HEK293 (cell line): ENCODE measurements around the gene AAK1.

Source experiments
- CTCF ChIA-PET: fragments of 350-600 bp; formaldehyde crosslinking; extraction: SDS; loops from one replicate; lab custom pipeline; 2021; ENCODE audit warnings: antibody characterized with exemption; lab: Yijun Ruan, JAX
- POLR2A ChIA-PET: fragments of 300-600 bp; formaldehyde crosslinking; extraction: SDS; loops from one replicate; lab custom pipeline; 2020; ENCODE audit warnings: antibody characterized with exemption, inconsistent platforms; lab: Yijun Ruan, JAX
- H3K27ac ChIP-seq: fragments of 200-500 bp; sonication (Bioruptor generic); 2 replicates; pipeline ENCODE4 v1.5.1; 2014; ENCODE audit warnings: low read depth, low read length, control low read depth, inconsistent platforms; ENCODE audit errors: extremely low read depth
- H3K36me3 ChIP-seq, 2 experiments: fragments of 200-500 bp in 1 of 2; sonication (Bioruptor generic) in 1 of 2; 1 replicate in 1 of 2; 2 replicates in 1 of 2; pipeline ENCODE4 v1.5.1; 2014 to 2017; ENCODE audit warnings: inconsistent platforms in 2 of 2, low read length in 2 of 2; ENCODE audit not compliant: control insufficient read depth in 2 of 2, insufficient read depth in 1 of 2
- H3K4me1 ChIP-seq: fragments of 200-500 bp; sonication (Bioruptor generic); 2 replicates; pipeline ENCODE4 v1.5.1; 2014; ENCODE audit warnings: mild to moderate bottlenecking, low read length, inconsistent platforms; ENCODE audit not compliant: control insufficient read depth, insufficient read depth
- H3K4me3 ChIP-seq: 2 replicates; pipeline ENCODE4 v1.5.1; 2011; ENCODE audit warnings: low read depth, mild to moderate bottlenecking, control low read depth, low read length, moderate library complexity
- H3K9me3 ChIP-seq: fragments of 200-500 bp; sonication (Bioruptor generic); 2 replicates; pipeline ENCODE4 v1.5.1; 2014; ENCODE audit warnings: low read depth, low read length, inconsistent platforms; ENCODE audit not compliant: control insufficient read depth, insufficient read depth
- ATF2 ChIP-seq: fragments of 450-650 bp; formaldehyde crosslinking; IDR thresholded peaks from 2 replicates; pipeline ENCODE4 v1.5.1; 2016; ENCODE audit warnings: missing biosample characterization, missing genetic modification characterization, low read depth
- BCL11A ChIP-seq: fragments of 450-650 bp; formaldehyde crosslinking; IDR thresholded peaks from 2 replicates; pipeline ENCODE4 v1.5.1; 2016; ENCODE audit warnings: low read depth, missing biosample characterization, missing genetic modification characterization
- EGR2 ChIP-seq: fragments of 450-650 bp; formaldehyde crosslinking; IDR thresholded peaks from 2 replicates; pipeline ENCODE4 v1.5.1; 2016; ENCODE audit warnings: low read depth, missing biosample characterization, missing genetic modification characterization
- FEZF1 ChIP-seq: fragments of 450-650 bp; formaldehyde crosslinking; IDR thresholded peaks from 2 replicates; pipeline ENCODE4 v1.5.1; 2016; ENCODE audit warnings: missing biosample characterization, missing genetic modification characterization
- KLF1 ChIP-seq: fragments of 450-650 bp; formaldehyde crosslinking; IDR thresholded peaks from 2 replicates; pipeline ENCODE4 v1.5.1; 2016; ENCODE audit warnings: missing biosample characterization, missing genetic modification characterization
- OSR2 ChIP-seq: fragments of 450-650 bp; formaldehyde crosslinking; IDR thresholded peaks from 2 replicates; pipeline ENCODE4 v1.5.1; 2016; ENCODE audit warnings: missing biosample characterization, missing genetic modification characterization
- RBAK ChIP-seq: fragments of 450-650 bp; formaldehyde crosslinking; IDR thresholded peaks from 2 replicates; pipeline ENCODE4 v1.5.1; 2016; ENCODE audit warnings: missing biosample characterization, missing genetic modification characterization
- SP2 ChIP-seq: fragments of 450-650 bp; formaldehyde crosslinking; IDR thresholded peaks from 2 replicates; pipeline ENCODE4 v1.5.1; 2016; ENCODE audit warnings: missing biosample characterization, missing genetic modification characterization
- TSHZ1 ChIP-seq: fragments of 450-650 bp; formaldehyde crosslinking; IDR thresholded peaks from 2 replicates; pipeline ENCODE4 v1.5.1; 2016; ENCODE audit warnings: missing biosample characterization, missing genetic modification characterization, borderline replicate concordance
- ZBTB1 ChIP-seq: fragments of 450-650 bp; formaldehyde crosslinking; IDR thresholded peaks from 2 replicates; pipeline ENCODE4 v1.5.1; 2016; ENCODE audit warnings: missing biosample characterization, missing genetic modification characterization
- ZBTB17 ChIP-seq: fragments of 450-650 bp; formaldehyde crosslinking; IDR thresholded peaks from 2 replicates; pipeline ENCODE4 v1.5.1; 2016; ENCODE audit warnings: missing biosample characterization, missing genetic modification characterization
- ZBTB20 ChIP-seq: fragments of 450-650 bp; formaldehyde crosslinking; IDR thresholded peaks from 2 replicates; pipeline ENCODE4 v1.5.1; 2016; ENCODE audit warnings: missing biosample characterization, missing genetic modification characterization
- ZBTB44 ChIP-seq: fragments of 450-650 bp; IDR thresholded peaks from 2 replicates; pipeline ENCODE4 v1.5.1; 2018; ENCODE audit warnings: missing biosample characterization, mild to moderate bottlenecking, missing genetic modification characterization
- ZEB2 ChIP-seq: fragments of 450-650 bp; formaldehyde crosslinking; IDR thresholded peaks from 2 replicates; pipeline ENCODE4 v1.5.1; 2016; ENCODE audit warnings: missing biosample characterization, missing genetic modification characterization
- ZIC2 ChIP-seq: fragments of 450-650 bp; formaldehyde crosslinking; IDR thresholded peaks from 2 replicates; pipeline ENCODE4 v1.5.1; 2016; ENCODE audit warnings: missing biosample characterization, missing genetic modification characterization
- ZNF132 ChIP-seq: fragments of 450-650 bp; formaldehyde crosslinking; IDR thresholded peaks from 2 replicates; pipeline ENCODE4 v1.5.1; 2017; ENCODE audit warnings: missing biosample characterization, missing genetic modification characterization, borderline replicate concordance
- ZNF157 ChIP-seq: fragments of 450-650 bp; formaldehyde crosslinking; IDR thresholded peaks from 2 replicates; pipeline ENCODE4 v1.5.1; 2016; ENCODE audit warnings: missing biosample characterization, missing genetic modification characterization
- ZNF174 ChIP-seq: fragments of 450-650 bp; formaldehyde crosslinking; IDR thresholded peaks from 2 replicates; pipeline ENCODE4 v1.5.0; 2017; ENCODE audit warnings: missing biosample characterization, mild to moderate bottlenecking, missing genetic modification characterization
- ZNF175 ChIP-seq: fragments of 450-650 bp; formaldehyde crosslinking; IDR thresholded peaks from 2 replicates; pipeline ENCODE4 v1.5.1; 2016; ENCODE audit warnings: missing biosample characterization, missing genetic modification characterization
- ZNF223 ChIP-seq: fragments of 450-650 bp; formaldehyde crosslinking; IDR thresholded peaks from 2 replicates; pipeline ENCODE4 v1.5.1; 2016; ENCODE audit warnings: missing biosample characterization, missing genetic modification characterization
- ZNF239 ChIP-seq: fragments of 450-650 bp; formaldehyde crosslinking; IDR thresholded peaks from 2 replicates; pipeline ENCODE4 v1.5.1; 2016; ENCODE audit warnings: missing biosample characterization, missing genetic modification characterization
- ZNF350 ChIP-seq: fragments of 450-650 bp; formaldehyde crosslinking; IDR thresholded peaks from 2 replicates; pipeline ENCODE4 v1.5.0; 2017; ENCODE audit warnings: missing biosample characterization, mild to moderate bottlenecking, missing genetic modification characterization
- ZNF510 ChIP-seq: fragments of 450-650 bp; formaldehyde crosslinking; IDR thresholded peaks from 2 replicates; pipeline ENCODE4 v1.5.1; 2018; ENCODE audit warnings: mild to moderate bottlenecking, missing genetic modification characterization, missing biosample characterization; ENCODE audit not compliant: insufficient replicate concordance
- ZNF513 ChIP-seq: fragments of 450-650 bp; IDR thresholded peaks from 2 replicates; pipeline ENCODE4 v1.5.1; 2018; ENCODE audit warnings: missing biosample characterization, missing genetic modification characterization
- ZNF555 ChIP-seq: fragments of 450-650 bp; formaldehyde crosslinking; conservative IDR thresholded peaks from 2 replicates; pipeline ENCODE4 v1.5.1; 2017; ENCODE audit warnings: missing biosample characterization, mild to moderate bottlenecking, missing genetic modification characterization, inconsistent platforms
- ZNF571 ChIP-seq: fragments of 450-650 bp; formaldehyde crosslinking; IDR thresholded peaks from 2 replicates; pipeline ENCODE4 v1.5.0; 2017; ENCODE audit warnings: missing biosample characterization, missing genetic modification characterization
- ZNF580 ChIP-seq: fragments of 450-650 bp; formaldehyde crosslinking; IDR thresholded peaks from 2 replicates; pipeline ENCODE4 v1.5.1; 2016; ENCODE audit warnings: missing biosample characterization, missing genetic modification characterization
- ZNF600 ChIP-seq: fragments of 450-650 bp; formaldehyde crosslinking; IDR thresholded peaks from 2 replicates; pipeline ENCODE4 v1.5.1; 2016; ENCODE audit warnings: missing biosample characterization, missing genetic modification characterization
- ZNF629 ChIP-seq: fragments of 450-650 bp; formaldehyde crosslinking; IDR thresholded peaks from 2 replicates; pipeline ENCODE4 v1.5.1; 2017; ENCODE audit warnings: missing biosample characterization, missing genetic modification characterization
- ZNF76 ChIP-seq: fragments of 450-650 bp; formaldehyde crosslinking; IDR thresholded peaks from 2 replicates; pipeline ENCODE4; 2016; ENCODE audit warnings: low read depth, missing biosample characterization, missing genetic modification characterization, borderline replicate concordance
- ZSCAN23 ChIP-seq: fragments of 450-650 bp; formaldehyde crosslinking; IDR thresholded peaks from 2 replicates; pipeline ENCODE4 v1.5.1; 2016; ENCODE audit warnings: missing biosample characterization, missing genetic modification characterization

The AAK1 gene

GRCh38 chr2:69625078-69625795 is 18.3 kb downstream of the AAK1 start:
- Histone ChIP-seq H3K36me3 (no peaks in the 10 kb centered on the region), H3K4me3 (no peak overlapping the region), H3K27ac (no peak overlapping the region; the same call in 1 of the 2 replicates), H3K4me1 (peaks cover 8% of the 10 kb centered on the region), H3K9me3 (no peaks in the 10 kb centered on the region)
- CTCF ChIA-PET, result no interaction called here
- POLR2A ChIA-PET, result no interaction called here
- TF ChIP-seq ZNF555 (tag by site-specific recombination), result no peak
- TF ChIP-seq ZNF580 (tag by site-specific recombination), result no peak
- no peak for TF ChIP-seq ZNF513 (tag by site-specific recombination)
- TF ChIP-seq FEZF1 (tag by site-specific recombination), result peak; percentile 72
- TF ChIP-seq ZNF175, result no peak
- peak; percentile 51; the same call in 1 of the 2 replicates for TF ChIP-seq ZNF600
- TF ChIP-seq ZSCAN23, result no peak
- TF ChIP-seq KLF1, result no peak
- no peak for TF ChIP-seq EGR2 (tag by site-specific recombination)
- no peak for TF ChIP-seq ZBTB1 (tag by site-specific recombination)
- 0 out of 2 replicates have a peak, but pooled peaks have one; percentile 18 for TF ChIP-seq ZEB2 (tag by site-specific recombination)
- TF ChIP-seq ZNF132 (tag by site-specific recombination), result no peak
- TF ChIP-seq OSR2, result no peak
- TF ChIP-seq SP2 (tag by site-specific recombination), result no peak
- TF ChIP-seq TSHZ1, result no peak
- TF ChIP-seq ZNF350, result no peak
- peak; percentile 13; the same call in 1 of the 2 replicates for TF ChIP-seq ZBTB20 (tag by site-specific recombination)
- 0 out of 2 replicates have a peak, but pooled peaks have one; percentile 33 for TF ChIP-seq BCL11A (tag by site-specific recombination)
- TF ChIP-seq RBAK (tag by site-specific recombination), result no peak
- no peak for TF ChIP-seq ZNF157 (tag by site-specific recombination)
- TF ChIP-seq ATF2 (tag by site-specific recombination), result 0 out of 2 replicates have a peak, but pooled peaks have one; percentile 21
- no peak for TF ChIP-seq ZBTB44 (tag by site-specific recombination)
- no peak for TF ChIP-seq ZNF571 (tag by site-specific recombination)
- no peak for TF ChIP-seq ZNF76 (tag by site-specific recombination)
- peak; percentile 55 for TF ChIP-seq ZNF629 (tag by site-specific recombination)
- TF ChIP-seq ZNF239 (tag by site-specific recombination), result no peak
- no peak for TF ChIP-seq ZNF174
- peak; percentile 62; the same call in 1 of the 2 replicates for TF ChIP-seq ZBTB17 (tag by site-specific recombination)
- TF ChIP-seq ZNF510 (tag by site-specific recombination), result no peak
- no peak for TF ChIP-seq ZIC2 (tag by site-specific recombination)
- TF ChIP-seq ZNF223, result no peak
